Measurements from ENCODE around the gene TBC1D14. TPM values are rescaled to one million over a fixed set of nuclear protein-coding genes. Genes with fewer than 3 reads are reported as not detected.

TBC1D14 gene
- polyA plus RNA-seq, 3 donors, result 61.2 to 66.4 (median 61.8) TPM

DNA sequence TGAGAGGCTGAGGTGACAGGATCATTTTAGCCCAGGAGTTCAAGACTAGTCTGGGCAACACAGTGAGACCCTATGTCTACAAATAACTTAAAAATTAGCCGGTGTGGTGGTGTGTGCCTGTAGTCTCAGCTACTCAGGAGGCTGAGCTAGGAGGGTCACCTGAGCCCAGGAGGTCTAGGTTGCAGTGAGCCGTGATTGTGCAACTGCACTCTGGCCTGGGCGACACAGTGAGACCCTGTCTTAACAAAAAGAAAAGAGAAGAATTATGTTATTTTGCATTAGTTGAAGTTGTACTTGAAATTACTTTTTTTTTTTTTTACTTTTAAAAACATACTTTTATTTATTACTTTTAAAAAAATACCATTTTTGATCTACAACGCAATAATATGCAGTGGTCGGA is 111.7 kb downstream of the TBC1D14 start:
- no peak for DNase-seq (ENCODE audit: extremely low read depth in 1 of 11, low read depth in 9 of 11, low spot score in 4 of 11)

DNA sequence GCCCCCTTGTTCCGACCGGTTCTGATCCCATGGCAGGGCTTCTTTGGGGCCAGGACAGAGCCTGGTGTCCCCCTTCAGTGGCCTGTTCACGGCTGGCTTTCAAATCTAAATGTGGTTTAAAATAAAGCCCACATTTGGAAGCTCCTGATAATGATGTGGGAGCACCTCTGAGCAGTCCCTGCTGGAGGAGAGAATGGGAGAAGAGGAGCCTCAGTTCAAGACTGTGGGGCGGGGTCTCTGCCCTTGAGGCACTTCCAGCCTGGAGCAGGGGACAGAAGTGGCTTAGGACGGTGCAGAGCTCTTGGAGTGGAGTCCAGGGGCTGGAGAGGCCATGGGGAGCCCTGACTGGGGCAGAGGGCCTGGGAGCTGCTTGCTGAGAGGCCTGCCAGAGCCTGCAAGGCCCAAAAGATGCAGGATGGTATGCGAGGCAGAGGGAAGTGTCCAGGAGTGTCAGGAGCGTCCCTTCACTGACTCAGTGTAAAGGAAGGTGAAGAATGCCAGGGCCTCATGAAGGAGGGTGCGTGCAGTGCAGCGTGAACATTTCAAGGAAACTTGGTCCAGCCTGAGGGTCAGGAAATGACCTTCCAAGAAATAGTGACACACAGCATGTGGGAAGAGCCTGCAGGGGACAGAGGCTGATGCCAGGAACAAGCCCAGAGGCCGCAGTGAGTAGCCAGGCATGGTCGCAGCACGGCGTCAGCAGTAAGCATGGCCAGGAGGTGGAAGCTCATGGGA is 112.5 kb downstream of the TBC1D14 start:
- DNase-seq (ENCODE audit: extremely low read depth in 1 of 11, low read depth in 9 of 11, low spot score in 4 of 11), result no peak

DNA sequence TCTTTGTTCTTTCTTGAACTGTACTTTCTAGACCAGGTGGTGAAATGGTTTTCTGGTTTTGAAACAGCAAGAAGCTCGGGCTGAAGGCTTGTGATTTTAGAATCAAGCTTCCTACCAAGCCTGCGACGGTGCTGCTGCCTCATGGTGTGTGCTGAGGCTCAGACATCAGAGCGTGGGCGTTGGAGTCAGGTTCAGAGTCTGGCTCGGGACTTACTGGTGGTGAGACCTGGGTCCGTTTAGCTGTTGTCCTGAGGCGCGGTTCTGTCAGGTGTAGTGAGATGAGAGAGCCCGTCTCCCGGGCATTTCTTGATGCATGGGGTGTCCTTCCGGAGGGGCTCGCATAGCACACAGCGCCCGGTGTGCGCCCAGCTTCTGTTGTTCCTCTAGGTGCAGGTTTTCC is 113.9 kb downstream of the TBC1D14 start:
- no peak for DNase-seq (ENCODE audit: extremely low read depth in 1 of 11, low read depth in 9 of 11, low spot score in 4 of 11)

DNA sequence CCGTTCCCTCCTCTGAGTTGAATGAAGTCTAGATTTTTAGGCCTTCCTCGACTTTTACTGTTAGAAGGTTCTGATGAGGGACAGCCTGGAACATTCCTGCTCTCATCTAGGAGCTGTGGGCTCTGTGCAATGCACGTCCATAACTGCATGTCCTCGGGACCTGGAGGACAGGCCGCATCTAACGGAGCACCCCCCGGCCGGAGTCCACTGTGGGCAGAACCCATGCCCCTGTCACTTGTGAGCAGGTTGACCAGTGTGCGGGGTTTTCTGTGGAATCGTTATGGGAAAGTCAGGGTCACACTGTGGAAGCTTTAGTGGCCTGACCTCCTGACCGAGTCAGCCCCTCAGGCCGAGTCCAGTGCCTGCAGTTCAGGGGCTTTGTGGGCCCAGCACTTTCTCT is 114.3 kb downstream of the TBC1D14 start:
- DNase-seq (ENCODE audit: extremely low read depth in 1 of 11, low read depth in 9 of 11, low spot score in 4 of 11), result no peak

DNA sequence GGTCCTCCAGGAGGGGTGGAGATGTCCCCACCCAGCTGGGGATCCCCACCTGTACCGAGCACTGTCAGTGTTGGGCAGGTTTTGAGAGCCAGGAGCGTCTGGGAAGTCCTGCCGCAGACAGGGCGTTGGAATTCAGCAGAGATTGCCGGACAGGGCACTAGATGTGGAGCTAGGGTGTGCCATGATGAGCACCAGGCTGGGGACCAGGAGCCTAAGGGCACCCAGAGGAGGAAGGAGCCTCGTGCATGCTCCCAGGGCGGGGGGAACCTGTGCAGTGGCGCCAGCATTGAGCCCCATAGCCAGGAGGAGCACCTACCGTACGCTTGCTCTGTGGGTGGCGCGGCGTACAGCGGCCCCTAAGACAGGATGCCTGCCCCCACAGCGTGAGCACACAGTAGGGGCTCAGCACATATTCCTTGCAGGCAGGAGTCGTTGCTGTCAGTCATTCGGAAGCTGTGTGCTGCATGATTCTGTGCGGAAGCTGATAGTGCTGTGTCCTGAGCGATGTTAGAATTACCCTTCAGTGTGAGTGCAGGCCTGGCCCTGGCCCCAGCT is 114.8 kb downstream of the TBC1D14 start:
- no peak for DNase-seq (ENCODE audit: extremely low read depth in 1 of 11, low read depth in 9 of 11, low spot score in 4 of 11)

DNA sequence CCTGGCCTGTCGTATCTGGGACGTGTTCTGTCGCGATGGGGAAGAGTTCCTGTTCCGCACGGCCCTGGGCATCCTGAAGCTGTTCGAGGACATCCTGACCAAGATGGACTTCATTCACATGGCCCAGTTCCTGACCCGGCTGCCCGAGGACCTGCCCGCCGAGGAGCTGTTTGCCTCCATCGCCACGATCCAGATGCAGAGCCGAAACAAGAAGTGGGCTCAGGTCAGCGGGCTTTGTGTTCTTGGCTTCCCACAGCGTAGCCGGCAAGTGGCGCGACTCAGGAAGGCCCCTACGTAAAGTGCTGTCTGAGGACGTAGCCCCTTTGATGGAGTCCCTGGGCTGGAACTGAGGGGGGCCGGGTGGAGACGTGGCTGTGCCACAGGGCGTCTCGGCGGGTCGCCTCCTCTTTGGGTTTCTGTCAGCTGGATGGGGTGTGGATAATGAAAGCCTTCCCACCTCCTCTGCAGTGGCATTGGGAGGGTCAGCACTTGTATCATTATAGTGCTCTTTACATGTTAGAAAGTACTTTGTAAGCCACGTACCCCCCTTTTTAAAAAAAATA is 115.5 kb downstream of the TBC1D14 start:
- DNase-seq (ENCODE audit: extremely low read depth in 1 of 11, low read depth in 9 of 11, low spot score in 4 of 11), result no peak

DNA sequence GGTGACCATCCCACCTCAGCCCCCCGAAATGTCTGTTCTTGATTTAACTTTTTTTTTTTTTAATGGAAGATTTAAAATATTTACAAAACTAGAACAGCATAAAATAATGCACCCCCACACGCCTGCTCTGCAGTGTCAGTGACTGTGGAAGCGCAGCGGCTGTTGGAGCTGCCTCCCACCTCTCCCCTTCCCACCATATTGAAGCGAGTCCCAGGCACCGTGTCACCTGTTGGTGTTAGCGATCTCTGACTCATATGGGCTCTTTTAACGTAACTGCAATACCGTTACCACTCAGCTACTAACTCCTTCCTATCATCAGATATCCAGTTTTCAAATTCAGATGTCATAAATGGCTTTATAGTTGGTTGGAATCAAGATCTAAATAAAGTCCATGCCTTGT is 116.5 kb downstream of the TBC1D14 start:
- no peak for DNase-seq (ENCODE audit: extremely low read depth in 1 of 11, low read depth in 9 of 11, low spot score in 4 of 11)

DNA sequence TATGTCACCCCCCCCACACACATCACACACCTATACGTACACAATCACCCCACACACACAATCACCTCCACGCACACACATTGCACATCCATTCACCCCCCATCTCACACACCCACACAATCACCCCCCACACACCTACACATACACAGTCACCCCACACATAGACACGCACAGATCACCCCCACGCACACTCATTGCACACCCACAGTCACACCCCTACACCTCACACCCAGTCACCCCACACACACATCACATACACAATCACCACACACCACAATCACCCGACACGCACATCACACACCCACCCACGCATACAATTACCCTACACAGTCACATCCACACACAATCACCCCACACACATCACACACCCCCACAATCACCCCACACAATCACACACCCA is 117.7 kb downstream of the TBC1D14 start:
- DNase-seq (ENCODE audit: extremely low read depth in 1 of 11, low read depth in 9 of 11, low spot score in 4 of 11), result no peak

DNA sequence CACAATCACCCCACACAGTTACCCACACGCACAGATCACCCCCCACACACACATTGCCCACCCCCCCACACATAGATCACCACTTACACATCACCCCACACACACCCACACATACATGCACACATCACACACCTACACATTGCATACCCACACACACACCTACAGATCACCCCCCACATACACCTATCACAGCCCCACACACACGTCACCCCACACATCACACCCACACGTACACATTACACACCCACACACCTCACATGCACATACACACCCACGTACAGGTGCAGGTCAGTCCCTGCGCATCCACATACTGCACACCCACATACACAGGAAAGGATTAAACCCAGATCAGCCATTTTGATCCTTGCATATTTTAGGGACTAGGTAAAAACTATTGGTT is 118.3 kb downstream of the TBC1D14 start:
- no peak for DNase-seq (ENCODE audit: extremely low read depth in 1 of 11, low read depth in 9 of 11, low spot score in 4 of 11)

DNA sequence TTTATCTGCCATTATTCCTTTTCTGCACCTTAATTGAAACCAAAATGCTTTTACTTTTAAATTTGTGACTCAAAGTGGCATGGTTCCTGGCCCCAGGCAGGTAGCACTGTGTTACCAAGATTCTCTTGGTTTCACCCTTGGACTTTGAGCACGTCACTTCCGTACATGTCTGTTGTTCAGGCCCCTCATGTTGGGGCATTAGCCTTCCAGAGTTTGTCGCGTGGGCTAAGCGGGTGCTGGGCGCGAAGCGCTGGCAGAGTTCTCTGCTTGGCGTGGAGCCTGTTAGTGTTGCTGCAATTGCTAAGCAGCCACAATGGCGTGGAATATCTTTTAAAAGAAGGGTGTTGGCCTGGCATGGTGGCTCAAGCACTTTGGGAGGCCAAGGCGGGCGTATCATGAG is 119.6 kb downstream of the TBC1D14 start:
- DNase-seq (ENCODE audit: extremely low read depth in 1 of 11, low read depth in 9 of 11, low spot score in 4 of 11), result no peak

DNA sequence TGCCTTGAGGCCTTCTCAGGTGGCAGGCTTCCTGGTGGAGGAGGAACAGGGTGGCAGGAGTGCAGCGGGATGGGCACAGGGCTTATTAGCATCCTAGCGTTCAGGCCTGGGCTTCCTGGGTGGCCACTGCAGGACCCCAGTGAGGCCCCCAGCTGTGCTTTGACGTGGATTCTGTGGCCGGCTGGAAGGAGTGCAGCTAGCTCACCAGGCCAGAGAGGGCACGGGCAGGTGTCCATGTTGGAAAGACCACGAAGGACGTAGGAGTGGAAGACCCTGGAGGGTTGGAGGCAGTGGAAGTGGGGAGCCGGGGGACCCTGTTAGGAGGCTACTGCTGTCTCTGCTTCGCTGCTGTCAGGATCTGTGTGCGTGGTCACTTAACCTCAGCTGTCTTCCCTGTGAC is 120.3 kb downstream of the TBC1D14 start:
- no peak for DNase-seq (ENCODE audit: extremely low read depth in 1 of 11, low read depth in 9 of 11, low spot score in 4 of 11)

DNA sequence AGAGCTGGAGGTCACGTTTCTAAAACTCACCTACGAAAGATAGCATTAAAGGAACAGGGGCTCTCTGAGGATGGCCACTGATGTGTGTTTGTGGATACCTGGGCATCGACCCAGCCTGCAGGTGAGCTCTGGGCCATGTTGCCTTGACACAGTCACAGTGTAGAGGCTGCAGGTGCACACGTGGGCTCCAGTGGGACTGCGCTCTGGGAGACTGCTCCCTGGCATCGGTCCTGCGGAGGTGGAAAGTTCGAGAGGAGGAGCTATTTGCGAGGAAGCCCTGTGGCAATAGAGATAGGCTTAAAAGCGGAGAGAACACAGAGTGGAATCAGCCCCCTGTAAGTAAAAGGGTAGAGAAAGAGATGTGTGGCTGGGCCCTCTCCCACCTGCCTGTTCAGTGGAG is 121.2 kb downstream of the TBC1D14 start:
- DNase-seq (ENCODE audit: extremely low read depth in 1 of 11, low read depth in 9 of 11, low spot score in 4 of 11), result no peak

DNA sequence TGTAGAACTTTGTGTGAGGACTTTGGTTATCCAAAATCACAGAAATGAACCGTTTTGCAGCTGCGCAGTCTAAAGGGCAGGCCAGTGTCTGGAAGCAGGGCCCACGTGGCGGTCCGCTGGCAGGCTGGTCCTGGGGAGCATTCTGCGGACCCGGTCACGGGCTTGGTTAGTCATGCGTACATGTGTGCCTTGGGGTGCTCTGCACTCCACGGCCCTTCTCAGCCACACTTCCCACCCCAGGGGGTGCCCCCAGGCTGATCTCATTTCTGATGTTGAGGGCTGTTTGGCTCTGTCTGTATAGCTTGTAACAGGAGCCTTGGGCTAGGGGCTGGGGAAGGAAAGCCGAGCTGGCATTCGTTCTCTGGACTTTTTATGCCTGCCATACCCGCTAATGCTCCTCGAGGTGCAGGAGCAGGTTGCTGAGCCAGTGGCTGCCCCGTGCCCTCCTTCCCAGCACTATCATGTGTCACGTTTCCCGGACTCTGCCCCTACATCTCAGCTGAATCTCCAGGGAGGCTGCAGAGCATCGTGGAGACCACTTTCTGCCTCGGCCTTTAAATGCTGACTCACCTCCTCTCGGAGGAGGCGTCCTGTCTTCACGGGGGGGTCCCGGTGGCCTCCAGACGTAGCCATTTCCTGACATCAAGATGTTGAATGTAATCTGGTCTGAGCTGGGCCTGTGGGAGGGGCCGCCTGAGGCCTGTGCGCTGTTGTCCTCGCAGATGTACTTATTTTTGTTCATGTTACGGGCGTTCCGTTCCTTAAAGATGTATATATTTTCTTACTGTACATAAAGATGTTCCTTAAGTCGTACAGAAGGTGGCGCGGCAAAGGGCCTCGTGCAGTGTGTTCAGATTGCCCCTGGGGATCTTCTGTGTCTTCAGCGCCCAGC is 122.2 kb downstream of the TBC1D14 start:
- DNase-seq (ENCODE audit: extremely low read depth in 1 of 11, low read depth in 9 of 11, low spot score in 4 of 11), result no peak

DNA sequence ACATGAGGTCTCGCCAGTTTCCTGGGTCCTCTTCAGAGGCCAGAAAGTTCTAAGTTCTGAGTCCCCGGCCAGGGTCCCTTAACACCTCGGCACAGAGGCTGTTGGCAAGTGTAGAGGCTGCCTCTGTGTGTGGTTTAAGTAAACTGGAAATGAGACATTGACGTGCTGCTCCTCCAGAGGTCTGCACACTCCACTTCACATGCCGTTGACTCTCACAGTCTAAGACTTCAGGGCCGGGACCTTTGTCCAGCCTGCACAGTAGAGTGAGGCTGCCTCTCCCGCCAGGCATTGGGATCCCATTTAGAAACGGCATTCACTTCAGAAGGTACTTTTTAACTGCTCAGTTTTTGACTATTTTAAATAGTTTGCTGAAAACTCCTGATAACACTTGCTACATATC is 123.0 kb downstream of the TBC1D14 start:
- DNase-seq (ENCODE audit: extremely low read depth in 1 of 11, low read depth in 9 of 11, low spot score in 4 of 11), result no peak

DNA sequence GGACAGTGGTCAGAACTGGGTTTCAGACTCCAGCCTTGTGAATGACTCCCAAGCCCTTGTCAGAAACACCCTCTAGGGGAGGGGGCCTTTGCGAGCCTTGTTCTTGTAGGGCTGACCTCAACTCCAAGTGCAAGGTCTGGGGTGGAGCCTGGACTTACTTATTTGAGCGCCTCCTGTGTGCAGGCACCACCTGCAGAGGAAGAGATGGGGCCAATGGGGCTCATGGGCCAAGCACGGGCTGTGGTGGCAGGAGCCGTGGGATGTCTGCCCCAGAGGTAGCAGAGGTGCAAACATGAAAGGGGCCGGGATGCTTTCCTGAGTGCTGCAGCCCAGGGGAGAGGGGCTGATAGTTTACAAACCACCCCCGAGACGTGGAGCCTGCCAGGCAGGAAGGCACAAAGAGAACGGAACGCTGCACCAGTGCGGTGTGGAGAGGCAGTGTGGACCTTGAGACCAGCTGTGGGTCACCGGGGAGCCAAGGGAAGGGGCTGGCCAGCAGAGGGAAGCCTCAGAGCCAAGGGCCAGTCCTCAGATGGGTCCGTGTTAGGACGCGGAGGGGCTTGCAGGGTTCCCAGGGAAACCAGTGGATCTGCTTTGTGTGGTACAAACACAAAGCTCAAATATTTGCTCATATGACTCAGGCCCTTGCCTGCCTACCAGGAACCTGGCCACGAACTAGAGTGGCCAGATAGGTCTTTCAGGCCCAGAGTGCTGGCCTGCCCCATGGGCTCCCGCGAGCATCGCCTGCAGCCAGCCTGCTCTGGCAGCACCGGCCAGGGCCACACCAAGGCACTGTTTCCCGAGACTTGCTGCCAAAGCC is 124.8 kb downstream of the TBC1D14 start:
- no peak for DNase-seq (ENCODE audit: extremely low read depth in 1 of 11, low read depth in 9 of 11, low spot score in 4 of 11)

DNA sequence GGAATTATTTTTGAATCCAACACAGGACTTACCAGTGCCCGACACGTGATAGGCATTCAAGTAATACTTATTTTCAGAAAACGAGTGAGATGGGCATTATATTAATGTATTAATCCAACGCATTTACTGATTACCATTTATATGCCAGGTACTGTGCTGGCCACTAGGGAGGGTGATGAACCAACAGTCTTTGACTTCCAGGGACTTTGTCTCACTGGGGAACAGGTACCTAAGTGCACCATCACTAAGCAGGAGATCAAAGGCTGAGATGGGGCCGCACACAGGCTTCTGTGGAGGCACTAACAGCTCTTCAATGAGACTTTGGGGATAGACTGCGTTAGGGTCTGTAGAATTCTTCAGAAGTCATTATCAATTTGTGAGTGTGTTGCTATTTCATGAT is 127.8 kb downstream of the TBC1D14 start:
- DNase-seq (ENCODE audit: extremely low read depth in 1 of 11, low read depth in 9 of 11, low spot score in 4 of 11), result no peak

DNA sequence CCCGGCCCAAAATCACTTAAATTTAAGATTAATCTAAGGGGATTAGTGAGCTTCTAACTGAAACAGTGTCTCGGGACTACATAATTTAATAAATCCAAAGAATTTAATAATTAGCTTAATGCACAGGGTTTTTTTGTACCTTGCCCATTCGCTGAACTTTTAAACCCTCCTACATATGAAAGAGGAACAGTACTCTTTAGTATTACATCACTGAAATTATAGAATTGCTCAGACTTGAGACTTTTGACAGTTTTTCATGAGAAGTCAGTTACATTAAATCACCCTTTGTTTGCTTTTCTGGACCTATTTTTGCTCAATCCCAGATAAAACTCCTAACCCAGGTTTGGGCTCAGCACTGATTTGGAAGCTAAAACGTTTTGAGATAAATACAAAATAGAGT is 131.1 kb downstream of the TBC1D14 start:
- DNase-seq (ENCODE audit: extremely low read depth in 1 of 11, low read depth in 9 of 11, low spot score in 4 of 11), result no peak

DNA sequence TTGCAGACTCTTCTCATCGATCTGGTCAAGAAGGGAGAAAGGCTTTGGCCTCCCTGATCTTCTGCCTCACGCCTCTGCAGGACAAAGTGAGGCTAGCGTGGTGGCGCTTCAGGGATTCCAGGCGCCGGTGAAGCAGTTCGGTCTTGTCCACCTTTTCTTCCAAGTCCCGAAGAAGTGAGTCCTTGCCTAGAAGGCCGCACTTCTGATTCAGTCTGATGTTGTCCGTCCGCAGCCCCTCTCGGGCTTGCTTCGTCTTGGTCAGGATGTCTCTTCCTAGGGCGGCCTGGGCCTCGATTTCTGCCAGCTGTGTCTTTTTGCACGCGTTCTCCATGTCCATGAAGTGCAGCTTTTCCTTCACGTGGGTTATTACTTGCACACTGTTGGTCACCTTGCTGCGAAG is 131.6 kb downstream of the TBC1D14 start:
- no peak for DNase-seq (ENCODE audit: extremely low read depth in 1 of 11, low read depth in 9 of 11, low spot score in 4 of 11)

DNA sequence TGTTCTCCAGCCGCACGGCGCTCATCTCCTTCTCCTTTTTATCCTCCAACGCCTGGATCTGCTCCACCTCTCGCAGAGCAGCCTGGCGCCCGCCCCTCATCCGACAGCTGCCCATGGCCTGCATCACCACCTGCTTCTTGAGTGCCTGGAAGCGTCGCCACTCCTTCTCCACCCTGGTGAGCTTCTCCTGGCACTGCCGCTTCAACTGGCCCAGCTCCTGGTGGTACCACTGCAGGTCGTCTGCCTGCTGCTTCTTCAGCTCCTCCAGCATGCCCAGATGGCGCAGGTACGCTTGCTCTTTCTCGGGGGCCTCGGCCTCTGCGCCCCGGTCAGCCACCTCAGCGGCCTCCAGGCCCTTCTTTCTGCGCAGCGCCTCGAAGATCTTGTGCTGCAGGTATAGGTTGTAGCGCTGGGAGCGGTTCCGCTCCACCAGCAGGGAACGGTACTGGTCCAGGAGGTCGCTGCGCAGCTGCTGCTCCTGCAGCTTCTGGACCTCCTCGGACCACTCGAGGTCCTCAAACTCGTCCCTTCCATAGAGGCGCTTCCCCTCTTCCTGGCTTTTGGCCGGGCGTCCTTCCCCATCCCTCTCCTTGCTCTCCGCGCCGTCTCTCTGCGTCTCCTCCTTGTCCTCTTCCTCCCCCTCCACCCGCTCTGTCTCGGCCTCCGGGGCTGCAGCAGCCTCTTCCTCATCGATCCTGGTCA is 132.3 kb downstream of the TBC1D14 start:
- DNase-seq (ENCODE audit: extremely low read depth in 1 of 11, low read depth in 9 of 11, low spot score in 4 of 11), result no peak

Data from renal cortex interstitium (tissue), 11 donors.